K562 (cell line): ENCODE results near the gene PTP4A2. TPM values are rescaled to one million over a fixed set of nuclear protein-coding genes. Genes with fewer than 3 reads are reported as not detected.

Experiments used
- ATAC-seq: fragments of 200-7000 bp; cut with Tn5 transposase; 3 replicates; pipeline ENCODE4 v1.9.1; 2020; ENCODE audit warnings: moderate library complexity
- BruUV-seq: library from RNA; stranded (reverse); fragments of 400-500 nt; replicated peaks from 2 replicates; lab custom pipeline; 2021; lab: Mats Ljungman, UMichigan
- CTCF ChIA-PET: fragments of 300-600 bp; formaldehyde crosslinking; extraction: SDS; loops from one replicate; lab custom pipeline; 2021; ENCODE audit warnings: low intra/inter-chr PET ratio; lab: Yijun Ruan, JAX
- POLR2A ChIA-PET: fragments of 300-600, 350-650 bp; sonication (Branson Sonifier 250); formaldehyde crosslinking; extraction: SDS; loops from one replicate; lab custom pipeline; 2021; ENCODE audit warnings: antibody characterized with exemption, inconsistent platforms; lab: Yijun Ruan, JAX
- DNase-seq, 4 experiments: peaks; one replicate each; pipeline versions ENCODE4 v3.0.0 to v3.0.0-alpha.2; 2011 to 2018; ENCODE audit warnings: low spot score in 3 of 4, mixed read lengths in 3 of 4; ENCODE audit errors: extremely low read depth in 1 of 4
- FAIRE-seq: peaks from 2 replicates; lab custom pipeline; 2011; peaks lifted over from hg19 to GRCh38; lab: Jason Lieb, UNC
- H2AFZ ChIP-seq: 2 replicates; pipeline ENCODE4 v1.6.0; 2011; ENCODE audit warnings: low read depth, low read length, control low read depth, inconsistent platforms
- H3K27ac ChIP-seq: fragments of 200-600 bp; 3 replicates; pipeline ENCODE4 v1.8.0; 2011; ENCODE audit warnings: low read depth, mild to moderate bottlenecking, control low read depth, inconsistent platforms, low read length, moderate library complexity, mixed read lengths; ENCODE audit errors: extremely low read depth
- H3K27me3 ChIP-seq, 2 experiments: fragments of 300-600 bp in 1 of 2; 2 replicates in 1 of 2; 3 replicates in 1 of 2; pipeline versions ENCODE4 v1.6.0 to v1.8.0; 2011; ENCODE audit warnings: inconsistent platforms in 2 of 2, low read length in 2 of 2, mild to moderate bottlenecking in 1 of 2, mixed read lengths in 1 of 2, moderate library complexity in 1 of 2; ENCODE audit not compliant: control insufficient read depth in 2 of 2, insufficient read depth in 2 of 2
- H3K36me3 ChIP-seq: fragments of 300-600 bp; 3 replicates; pipeline ENCODE4 v1.8.0; 2011; ENCODE audit warnings: mild to moderate bottlenecking, low read length, inconsistent platforms; ENCODE audit not compliant: control insufficient read depth, insufficient read depth
- H3K4me1 ChIP-seq, 2 experiments: fragments of 200-600 bp in 1 of 2; replicated peaks in 1 of 2; 2 replicates in 1 of 2; 3 replicates in 1 of 2; pipeline versions ENCODE4 v1.5.1 to v1.8.0; 2011; ENCODE audit warnings: inconsistent platforms in 2 of 2, low read length in 2 of 2, mild to moderate bottlenecking in 1 of 2, mixed read lengths in 1 of 2, moderate library complexity in 1 of 2; ENCODE audit not compliant: control insufficient read depth in 2 of 2, insufficient read depth in 2 of 2
- H3K4me2 ChIP-seq: 2 replicates; pipeline ENCODE4 v1.6.1; 2011; ENCODE audit warnings: low read length, control low read depth, inconsistent platforms, mixed read lengths; ENCODE audit not compliant: insufficient read depth
- H3K4me3 ChIP-seq: fragments of 200-600 bp; sonication (generic), shearing (Covaris generic); 2 replicates; pipeline ENCODE4 v1.5.1; 2016; ENCODE audit warnings: control low read depth, inconsistent platforms
- H3K79me2 ChIP-seq: fragments of 200-600 bp; 3 replicates; pipeline ENCODE4 v1.8.0; 2011; ENCODE audit warnings: low read length, inconsistent platforms; ENCODE audit not compliant: control insufficient read depth, insufficient read depth
- H3K9ac ChIP-seq, 2 experiments: 2 replicates each; pipeline versions ENCODE4 v1.6.0 to v1.6.1; 2011; ENCODE audit warnings: low read depth in 2 of 2, low read length in 2 of 2, control low read depth in 1 of 2, inconsistent platforms in 1 of 2, mild to moderate bottlenecking in 1 of 2, mixed read lengths in 1 of 2; ENCODE audit not compliant: insufficient read depth in 1 of 2
- H3K9me1 ChIP-seq: one replicate; pipeline ENCODE4 v1.6.0; 2011; ENCODE audit warnings: inconsistent platforms, mild to moderate bottlenecking, low read length, moderate library complexity; ENCODE audit not compliant: control insufficient read depth, insufficient read depth
- H3K9me3 ChIP-seq: replicated peaks from 2 replicates; pipeline ENCODE4 v1.5.1; 2011; ENCODE audit warnings: low read depth, low read length, inconsistent platforms; ENCODE audit not compliant: control insufficient read depth, insufficient read depth
- H4K20me1 ChIP-seq: replicated peaks from 2 replicates; pipeline ENCODE4 v1.6.1; 2011; ENCODE audit warnings: low read length, inconsistent platforms, mixed read lengths; ENCODE audit not compliant: control insufficient read depth, insufficient read depth
- BRD4 ChIP-seq: fragments of 200-600 bp; sonication (generic); IDR thresholded peaks from 2 replicates; pipeline ENCODE4 v1.6.1; 2017; ENCODE audit warnings: inconsistent platforms
- CBFA2T3 ChIP-seq: fragments of 450-650 bp; IDR thresholded peaks from 2 replicates; pipeline ENCODE4 v1.6.1; 2017
- CHCHD3 ChIP-seq: fragments of 250-450 bp; sonication (Bioruptor Pico); IDR thresholded peaks from 2 replicates; pipeline ENCODE4 v2.1.2; 2022; ENCODE audit warnings: mild to moderate bottlenecking
- HOMEZ ChIP-seq: fragments of 250-450 bp; sonication (Bioruptor Pico); IDR thresholded peaks from 2 replicates; pipeline ENCODE4 v1.4.0; 2020; ENCODE audit warnings: mild to moderate bottlenecking, moderate library complexity
- KDM4B ChIP-seq, 2 experiments: fragments of 450-650 bp in 1 of 2; sonication (generic) in 1 of 2; IDR thresholded peaks; 2 replicates each; pipeline ENCODE4 v1.6.1; 2016 to 2017; ENCODE audit warnings: borderline replicate concordance in 2 of 2, antibody characterized with exemption in 1 of 2, low read depth in 1 of 2, mild to moderate bottlenecking in 1 of 2
- PHB2 ChIP-seq: fragments of 450-650 bp; IDR thresholded peaks from 2 replicates; pipeline ENCODE4 v1.6.1; 2017; ENCODE audit warnings: low read depth
- POLR2AphosphoS5 ChIP-seq: IDR thresholded peaks from 2 replicates; pipeline ENCODE4 v1.6.1; 2011; ENCODE audit warnings: mild to moderate bottlenecking, low read depth, low read length, moderate library complexity; ENCODE audit not compliant: control insufficient read depth, insufficient read depth
- STAT5A ChIP-seq: IDR thresholded peaks from 2 replicates; pipeline ENCODE4 v1.6.1; 2012; ENCODE audit warnings: low read length, inconsistent platforms, borderline replicate concordance
- ZFP36 ChIP-seq: fragments of 150-350 bp; IDR thresholded peaks from 2 replicates; pipeline ENCODE4 v1.6.1; 2018; ENCODE audit warnings: low read length, low read depth; ENCODE audit not compliant: partially characterized antibody
- ZNF212 ChIP-seq: fragments of 450-650 bp; formaldehyde crosslinking; IDR thresholded peaks from 2 replicates; pipeline ENCODE4 v1.4.0; 2020; ENCODE audit warnings: mild to moderate bottlenecking
- ZNF76 ChIP-seq: fragments of 250-450 bp; sonication (Bioruptor Pico); IDR thresholded peaks from 2 replicates; pipeline ENCODE4 v1.4.0; 2020; ENCODE audit warnings: mild to moderate bottlenecking, moderate library complexity, borderline replicate concordance
- ZNF780A ChIP-seq: fragments of 250-450 bp; sonication (Bioruptor Pico); IDR thresholded peaks from 2 replicates; pipeline ENCODE4 v1.5.0; 2021; ENCODE audit warnings: mild to moderate bottlenecking
- WGBS: fragments of 100-300 bp; shearing (Covaris generic); methylation state at CpG from one replicate; pipeline ENCODE4 v1.1.6; 2016; ENCODE audit warnings: low coverage, mixed read lengths; ENCODE audit not compliant: insufficient coverage; ENCODE audit errors: missing lambda C conversion rate; 5-methylcytosine and 5-hydroxymethylcytosine counted together
- in situ Hi-C: fragments of 300-500 bp; cut with MboI; formaldehyde crosslinking; loops from 4 replicates; pipeline ENCODE4 v1.15.0; 2018; ENCODE audit warnings: inconsistent platforms, mixed read lengths
- intact Hi-C: fragments of 100-400 bp; cut with micrococcal nuclease; formaldehyde crosslinking; loops from 2 replicates; pipeline ENCODE4 v1.14.2; 2022
- polyA plus RNA-seq, 8 experiments: library from polyadenylated mRNA; depleted of rRNA in 4 of 8; stranded (reverse) in 5 of 8; unstranded in 3 of 8; fragments of >200 nt; fragmentation: Nextera tagmentation in 2 of 8; fragmentation: Illumina TruSeq in 1 of 8; extraction: Ambion mirVana in 2 of 8; extraction: Trizol in 1 of 8; gene quantifications; 2 replicates each; pipeline versions ENCODE4 v1.2.1 to v1.2.3, GENCODE V29; 2011 to 2014; ENCODE audit warnings: inconsistent platforms in 1 of 8, missing spikeins in 1 of 8
- total RNA-seq, 7 experiments: library from RNA; depleted of rRNA in 6 of 7; stranded (reverse); fragments of >200 nt in 6 of 7; fragmentation: Illumina TruSeq in 2 of 7; extraction: Trizol in 2 of 7; gene quantifications; 2 replicates each; pipeline versions ENCODE4 v1.2.1 to v1.2.3, GENCODE V29; 2011 to 2021; ENCODE audit warnings: low replicate concordance in 1 of 7

PTP4A2 gene
- total and polyA plus RNA-seq, 9 of the 15 experiments (the other 6 are each of a cell fraction or from before 2014, with no cell fraction given), result 197 to 870 (median 480) TPM

GRCh38 chr1:31871703-31872102, 66.5 kb downstream of the PTP4A2 start:
- no peak for TF ChIP-seq KDM4B (IDR thresholded peaks at IDR 0.05; ENCODE audit: borderline replicate concordance in 2 of 2, low read depth in 1 of 2)
- TF ChIP-seq CHCHD3 (CRISPR knock-in tag), result no peak
- no peak for TF ChIP-seq STAT5A
- no peak for TF ChIP-seq ZNF76
- TF ChIP-seq ZFP36, result no peak
- no peak for TF ChIP-seq BRD4
- TF ChIP-seq POLR2AphosphoS5, result no peak
- TF ChIP-seq ZNF212 (CRISPR knock-in tag), result no peak
- no peak for TF ChIP-seq ZNF780A (CRISPR knock-in tag)
- no peak for TF ChIP-seq HOMEZ (CRISPR knock-in tag)
- TF ChIP-seq PHB2, result no peak
- TF ChIP-seq CBFA2T3, result no peak
- TF ChIP-seq, all 486 proteins: peak for 0
- 80% methylated on average over 2 of the region's 3 CpGs for WGBS
- Histone ChIP-seq H3K9me3 (no peaks in the 10 kb centered on the region), H3K79me2 (no peaks in the 10 kb centered on the region), H2AFZ (no peak overlapping the region), H4K20me1 (no peaks in the 10 kb centered on the region), H3K36me3 (no peaks in the 10 kb centered on the region), H3K4me1 (peaks cover 4 to 7% of the 10 kb centered on the region in 2 experiments; a peak in 4 of 5 replicates), H3K27me3 (no peaks in the 10 kb centered on the region), H3K4me2 (no peak overlapping the region), H3K27ac (no peak overlapping the region), H3K4me3 (no peak overlapping the region), H3K9me1 (no peaks in the 10 kb centered on the region), H3K9ac (no peak overlapping the region)
- DNase-seq, result no peak
- no peak for FAIRE-seq
- ChIA-PET CTCF (no interaction called here), POLR2A (interaction anchor here (0.7 to 1.5 kb wide), 3 partner anchors 8 to 236 kb away, joined by 3 to 6 read pairs (median 3); partner anchors contain the start of gene KPNA6)
- BruUV-seq, result no TSS peak
- in situ Hi-C loops, result no loop called here
- intact Hi-C loops, result no loop called here
- no peak for ATAC-seq
